ENCODE data around the gene YIF1B.

Gene YIF1B

DNA sequence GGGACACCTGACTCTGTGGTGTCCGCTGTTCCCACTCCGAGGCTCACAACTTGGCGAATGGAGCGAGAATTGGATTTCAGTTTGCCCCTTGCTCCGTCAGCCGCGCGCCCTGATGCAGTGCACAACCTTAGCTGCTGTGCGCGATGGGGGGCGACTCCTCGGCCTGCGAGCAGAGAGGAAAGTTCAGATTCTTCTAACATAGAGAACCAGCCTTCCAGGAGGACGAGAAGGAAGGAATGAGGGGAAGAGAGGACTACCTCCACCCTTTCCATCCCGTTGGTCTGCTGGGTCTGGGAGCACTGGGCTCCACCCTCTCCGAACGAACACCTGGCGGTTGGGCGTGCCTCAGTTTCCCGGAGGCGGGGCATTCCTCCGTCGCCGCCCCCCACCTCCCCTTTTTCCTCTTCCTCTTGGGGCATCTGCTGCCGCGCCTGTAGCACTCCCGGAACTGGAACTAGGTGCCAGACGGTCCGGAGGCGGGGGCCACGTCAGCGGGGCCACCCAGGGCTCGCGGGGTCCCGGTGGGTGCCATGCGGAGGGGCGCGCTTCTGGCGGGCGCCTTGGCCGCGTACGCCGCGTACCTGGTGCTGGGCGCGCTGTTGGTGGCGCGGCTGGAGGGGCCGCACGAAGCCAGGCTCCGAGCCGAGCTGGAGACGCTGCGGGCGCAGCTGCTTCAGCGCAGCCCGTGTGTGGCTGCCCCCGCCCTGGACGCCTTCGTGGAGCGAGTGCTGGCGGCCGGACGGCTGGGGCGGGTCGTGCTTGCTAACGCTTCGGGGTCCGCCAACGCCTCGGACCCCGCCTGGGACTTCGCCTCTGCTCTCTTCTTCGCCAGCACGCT is 3.9 kb upstream of the YIF1B start, which contains the start of gene KCNK6:
TSS of gene KCNK6 (plus strand) at position 425 of the 838 bp plus-strand sequence. CDS start at position 531, 106 bp downstream.
- Histone ChIP-seq H3K4me1 (ENCODE audit: control insufficient read depth in 5 of 5, insufficient read depth in 5 of 5, low read length in 5 of 5) (peaks cover 2 to 63% (median 56%) of the 10 kb centered on the region in 5 donors), H3K9ac (ENCODE audit: low read length in 5 of 5) (peak within 1 kb of the TSS; percentile 1 to 72 (median 25)), H3K27me3 (ENCODE audit: control insufficient read depth in 5 of 5, insufficient read depth in 4 of 5, low read length in 5 of 5) (peaks cover 0 to 4% (median 0%) of the 10 kb centered on the region in 5 donors), H3K27ac (ENCODE audit: low read depth, low read length) (no peak within 1 kb of the TSS), H3K9me3 (ENCODE audit: control insufficient read depth in 5 of 5, low read length in 5 of 5) (no peaks in the 10 kb centered on the region), H3K4me3 (ENCODE audit: low read depth in 1 of 5, low read length in 5 of 5) (peak within 1 kb of the TSS; percentile 57 to 79 (median 71)), H3K36me3 (ENCODE audit: control insufficient read depth in 5 of 5, insufficient read depth in 5 of 5, low read length in 5 of 5) (peaks cover 0 to 3% (median 0%) of the 10 kb centered on the region in 5 donors)

DNA sequence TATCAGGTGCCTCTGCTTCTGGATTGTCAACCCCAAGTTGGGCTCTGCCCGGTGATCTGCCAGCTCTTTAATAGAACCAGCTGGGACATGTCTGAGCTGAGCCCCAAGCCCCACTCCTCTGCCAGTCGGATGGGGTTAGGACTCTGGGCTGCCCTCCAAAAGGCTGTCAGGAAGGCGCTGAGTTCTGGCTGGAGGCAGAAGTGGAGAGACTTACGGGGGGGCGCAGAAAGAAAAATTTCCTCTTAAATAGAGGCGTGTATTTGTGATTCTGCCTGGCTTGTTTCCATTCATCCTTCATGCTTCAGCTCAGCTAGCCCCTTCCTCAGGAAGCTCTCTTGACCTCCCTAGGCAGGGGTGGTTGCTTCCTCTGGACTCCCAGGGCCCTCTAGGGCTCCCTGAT is 2.9 kb upstream of the YIF1B start:
- no peak overlapping the region for H3K27ac ChIP-seq (ENCODE audit: low read depth, low read length)
- H3K36me3 ChIP-seq (ENCODE audit: control insufficient read depth in 5 of 5, insufficient read depth in 5 of 5, low read length in 5 of 5): no peaks in the 10 kb centered on the region
- peaks cover 2 to 66% (median 59%) of the 10 kb centered on the region in 5 donors for H3K4me1 ChIP-seq (ENCODE audit: control insufficient read depth in 5 of 5, insufficient read depth in 5 of 5, low read length in 5 of 5)
- no peak overlapping the region for H3K4me3 ChIP-seq (ENCODE audit: low read depth in 1 of 5, low read length in 5 of 5)
- peaks cover 0 to 4% (median 0%) of the 10 kb centered on the region in 5 donors for H3K27me3 ChIP-seq (ENCODE audit: control insufficient read depth in 5 of 5, insufficient read depth in 4 of 5, low read length in 5 of 5)
- no peaks in the 10 kb centered on the region for H3K9me3 ChIP-seq (ENCODE audit: control insufficient read depth in 5 of 5, low read length in 5 of 5)
- H3K9ac ChIP-seq (ENCODE audit: low read length in 5 of 5): no peak overlapping the region

DNA sequence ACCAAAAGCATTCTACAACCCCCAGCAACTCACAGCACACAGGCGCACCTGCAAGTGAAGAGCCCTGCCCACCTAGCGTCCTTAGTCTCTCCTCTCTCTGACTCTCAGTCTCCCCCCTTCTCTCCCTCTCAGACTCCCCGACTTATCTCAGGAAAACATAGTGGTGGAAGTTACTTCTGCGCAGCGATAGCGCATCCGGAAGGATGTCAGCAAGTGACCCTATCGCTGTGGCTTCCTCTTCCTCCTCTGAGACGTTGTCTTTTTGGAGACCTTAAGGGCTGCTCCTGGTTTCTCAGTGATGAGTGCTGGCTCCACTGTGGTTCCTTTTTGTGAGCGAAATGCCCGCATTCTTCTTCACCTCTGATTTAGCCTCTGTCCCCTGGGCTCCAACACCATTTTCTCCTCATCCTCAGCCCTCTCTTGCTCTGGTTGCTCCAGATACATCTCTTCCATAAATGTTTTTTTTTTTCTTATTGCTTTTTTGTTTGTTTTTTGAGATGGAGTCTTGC is 1.4 kb upstream of the YIF1B start:
- H3K4me3 ChIP-seq (ENCODE audit: low read depth in 1 of 5, low read length in 5 of 5): peak overlapping the region in 3 of 5 donors; percentile 26 to 65 (median 52)
- no peaks in the 10 kb centered on the region for H3K9me3 ChIP-seq (ENCODE audit: control insufficient read depth in 5 of 5, low read length in 5 of 5)
- no peaks in the 10 kb centered on the region for H3K36me3 ChIP-seq (ENCODE audit: control insufficient read depth in 5 of 5, insufficient read depth in 5 of 5, low read length in 5 of 5)
- H3K27ac ChIP-seq (ENCODE audit: low read depth, low read length): no peak overlapping the region
- H3K4me1 ChIP-seq (ENCODE audit: control insufficient read depth in 5 of 5, insufficient read depth in 5 of 5, low read length in 5 of 5): peaks cover 2 to 65% (median 56%) of the 10 kb centered on the region in 5 donors
- no peak overlapping the region for H3K9ac ChIP-seq (ENCODE audit: low read length in 5 of 5)
- H3K27me3 ChIP-seq (ENCODE audit: control insufficient read depth in 5 of 5, insufficient read depth in 4 of 5, low read length in 5 of 5): peaks cover 0 to 4% (median 0%) of the 10 kb centered on the region in 5 donors

DNA sequence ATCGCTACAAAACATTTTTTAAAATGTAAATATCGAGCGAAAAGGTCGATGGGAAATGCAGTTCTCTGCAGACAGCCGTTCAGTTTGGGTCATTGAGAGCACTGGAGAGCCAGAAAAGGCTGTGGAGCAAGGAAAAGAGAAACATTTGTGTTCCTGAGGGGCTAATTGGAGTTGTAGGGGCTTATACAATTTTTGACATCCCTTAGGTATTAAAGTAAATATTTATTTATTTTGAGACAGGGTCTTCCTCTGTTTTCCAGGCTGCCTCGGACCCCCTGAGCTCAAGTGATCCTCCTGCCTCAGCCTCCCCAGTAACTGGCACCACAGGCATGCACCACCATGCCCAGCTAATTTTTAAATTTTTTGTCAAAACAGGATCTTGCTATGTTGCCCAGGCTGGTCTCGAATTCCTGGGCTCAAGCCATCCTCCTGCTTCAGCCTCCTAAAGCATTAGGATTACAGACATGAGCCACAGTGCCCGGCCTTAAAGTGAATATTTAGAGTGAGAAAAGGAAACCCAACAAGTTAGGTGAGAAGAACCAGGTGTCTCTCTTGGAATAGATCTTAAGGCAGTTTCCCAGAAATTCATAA is 825 bp upstream of the YIF1B start:
- Histone ChIP-seq H3K36me3 (ENCODE audit: control insufficient read depth in 5 of 5, insufficient read depth in 5 of 5, low read length in 5 of 5) (no peaks in the 10 kb centered on the region), H3K9ac (ENCODE audit: low read length in 5 of 5) (peak overlapping the region in 4 of 5 donors; percentile 51 to 70 (median 60)), H3K4me1 (ENCODE audit: control insufficient read depth in 5 of 5, insufficient read depth in 5 of 5, low read length in 5 of 5) (peaks cover 2 to 62% (median 52%) of the 10 kb centered on the region in 5 donors), H3K9me3 (ENCODE audit: control insufficient read depth in 5 of 5, low read length in 5 of 5) (no peaks in the 10 kb centered on the region), H3K4me3 (ENCODE audit: low read depth in 1 of 5, low read length in 5 of 5) (peak overlapping the region in 4 of 5 donors; percentile 52 to 65 (median 60)), H3K27me3 (ENCODE audit: control insufficient read depth in 5 of 5, insufficient read depth in 4 of 5, low read length in 5 of 5) (peaks cover 0 to 4% (median 0%) of the 10 kb centered on the region in 5 donors), H3K27ac (ENCODE audit: low read depth, low read length) (peak overlapping the region; percentile 60)

DNA sequence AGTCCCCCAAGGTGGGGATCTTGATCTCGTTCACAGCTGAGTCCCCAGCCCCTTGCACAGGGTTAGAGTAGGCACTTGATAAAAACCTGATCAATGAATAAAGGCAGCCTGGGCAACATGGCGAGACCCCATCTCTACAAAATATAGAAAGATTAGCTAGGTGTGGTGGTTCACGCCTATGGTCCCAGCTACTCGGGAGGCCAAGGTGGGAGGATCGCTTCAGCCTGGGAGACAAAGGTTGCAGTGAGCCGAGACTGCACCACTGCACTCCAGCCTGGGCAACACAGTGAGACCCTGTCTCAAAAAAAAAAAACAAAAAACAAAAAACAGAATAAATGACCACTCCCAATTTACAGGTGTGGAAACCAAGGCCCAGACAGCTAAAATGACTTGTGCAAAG is 4.8 kb downstream of the YIF1B start:
- peaks cover 0 to 33% (median 27%) of the 10 kb centered on the region in 5 donors for H3K36me3 ChIP-seq (ENCODE audit: control insufficient read depth in 5 of 5, insufficient read depth in 5 of 5, low read length in 5 of 5)
- no peak overlapping the region for H3K27ac ChIP-seq (ENCODE audit: low read depth, low read length)
- peaks cover 0 to 15% (median 11%) of the 10 kb centered on the region in 5 donors for H3K4me1 ChIP-seq (ENCODE audit: control insufficient read depth in 5 of 5, insufficient read depth in 5 of 5, low read length in 5 of 5)
- no peak overlapping the region for H3K9ac ChIP-seq (ENCODE audit: low read length in 5 of 5)
- H3K9me3 ChIP-seq (ENCODE audit: control insufficient read depth in 5 of 5, low read length in 5 of 5): no peaks in the 10 kb centered on the region
- H3K4me3 ChIP-seq (ENCODE audit: low read depth in 1 of 5, low read length in 5 of 5): no peak overlapping the region
- no peaks in the 10 kb centered on the region for H3K27me3 ChIP-seq (ENCODE audit: control insufficient read depth in 5 of 5, insufficient read depth in 4 of 5, low read length in 5 of 5)

DNA sequence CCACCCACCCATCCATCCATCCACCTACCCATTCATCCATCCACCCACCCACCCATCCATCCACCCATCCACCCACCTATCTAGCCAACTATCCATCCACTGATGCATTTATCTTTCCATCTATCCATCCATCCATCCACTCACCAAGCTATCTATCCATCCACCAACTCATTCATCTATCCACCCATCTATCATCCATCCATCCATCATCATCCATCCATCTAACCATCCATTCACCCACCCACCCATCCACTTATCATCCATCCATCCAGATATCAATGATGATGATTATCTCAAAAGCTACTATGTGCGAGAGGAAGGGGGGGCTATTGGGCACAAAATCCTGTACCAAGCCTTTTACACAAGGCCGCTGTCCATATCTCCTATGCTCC is 5.5 kb downstream of the YIF1B start:
- H3K4me1 ChIP-seq (ENCODE audit: control insufficient read depth in 5 of 5, insufficient read depth in 5 of 5, low read length in 5 of 5): peaks cover 0 to 12% (median 8%) of the 10 kb centered on the region in 5 donors
- peaks cover 0 to 35% (median 28%) of the 10 kb centered on the region in 5 donors for H3K36me3 ChIP-seq (ENCODE audit: control insufficient read depth in 5 of 5, insufficient read depth in 5 of 5, low read length in 5 of 5)
- no peak overlapping the region for H3K4me3 ChIP-seq (ENCODE audit: low read depth in 1 of 5, low read length in 5 of 5)
- H3K9me3 ChIP-seq (ENCODE audit: control insufficient read depth in 5 of 5, low read length in 5 of 5): no peaks in the 10 kb centered on the region
- H3K27me3 ChIP-seq (ENCODE audit: control insufficient read depth in 5 of 5, insufficient read depth in 4 of 5, low read length in 5 of 5): no peaks in the 10 kb centered on the region
- no peak overlapping the region for H3K9ac ChIP-seq (ENCODE audit: low read length in 5 of 5)
- no peak overlapping the region for H3K27ac ChIP-seq (ENCODE audit: low read depth, low read length)

DNA sequence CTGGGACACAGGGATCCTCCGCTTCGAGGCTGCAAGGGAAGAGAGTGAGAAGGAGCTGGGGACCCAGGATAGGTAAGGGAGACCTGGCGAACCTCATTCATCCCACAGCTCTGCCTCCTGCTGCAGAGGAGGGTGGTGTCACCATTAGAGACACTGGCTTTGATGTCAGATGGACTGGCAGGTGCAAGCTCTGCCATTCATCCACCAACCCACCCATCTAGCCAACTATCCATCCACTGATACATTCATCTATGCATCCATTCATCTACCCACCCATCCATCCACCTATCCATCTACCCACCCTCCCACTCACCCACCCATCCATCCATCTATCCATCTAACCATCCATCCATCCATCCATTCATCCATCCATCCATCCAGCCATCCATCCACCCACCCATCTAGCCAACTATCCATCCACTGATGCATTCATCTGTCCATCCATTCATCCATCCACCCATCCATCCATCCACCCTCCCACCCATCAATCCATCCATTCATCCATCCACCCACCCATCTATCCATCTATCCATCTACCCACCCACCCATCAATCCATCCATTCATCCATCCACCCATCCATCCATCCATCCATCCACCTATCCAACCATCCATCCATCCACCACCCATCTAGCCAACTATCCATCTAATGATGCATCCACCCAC is 6.0 kb downstream of the YIF1B start:
- H3K4me3 ChIP-seq (ENCODE audit: low read depth in 1 of 5, low read length in 5 of 5): no peak overlapping the region
- H3K9me3 ChIP-seq (ENCODE audit: control insufficient read depth in 5 of 5, low read length in 5 of 5): no peaks in the 10 kb centered on the region
- H3K9ac ChIP-seq (ENCODE audit: low read length in 5 of 5): no peak overlapping the region
- peaks cover 0 to 39% (median 29%) of the 10 kb centered on the region in 5 donors for H3K36me3 ChIP-seq (ENCODE audit: control insufficient read depth in 5 of 5, insufficient read depth in 5 of 5, low read length in 5 of 5)
- H3K27me3 ChIP-seq (ENCODE audit: control insufficient read depth in 5 of 5, insufficient read depth in 4 of 5, low read length in 5 of 5): no peaks in the 10 kb centered on the region
- H3K27ac ChIP-seq (ENCODE audit: low read depth, low read length): no peak overlapping the region
- peaks cover 0 to 7% (median 6%) of the 10 kb centered on the region in 5 donors for H3K4me1 ChIP-seq (ENCODE audit: control insufficient read depth in 5 of 5, insufficient read depth in 5 of 5, low read length in 5 of 5)

DNA sequence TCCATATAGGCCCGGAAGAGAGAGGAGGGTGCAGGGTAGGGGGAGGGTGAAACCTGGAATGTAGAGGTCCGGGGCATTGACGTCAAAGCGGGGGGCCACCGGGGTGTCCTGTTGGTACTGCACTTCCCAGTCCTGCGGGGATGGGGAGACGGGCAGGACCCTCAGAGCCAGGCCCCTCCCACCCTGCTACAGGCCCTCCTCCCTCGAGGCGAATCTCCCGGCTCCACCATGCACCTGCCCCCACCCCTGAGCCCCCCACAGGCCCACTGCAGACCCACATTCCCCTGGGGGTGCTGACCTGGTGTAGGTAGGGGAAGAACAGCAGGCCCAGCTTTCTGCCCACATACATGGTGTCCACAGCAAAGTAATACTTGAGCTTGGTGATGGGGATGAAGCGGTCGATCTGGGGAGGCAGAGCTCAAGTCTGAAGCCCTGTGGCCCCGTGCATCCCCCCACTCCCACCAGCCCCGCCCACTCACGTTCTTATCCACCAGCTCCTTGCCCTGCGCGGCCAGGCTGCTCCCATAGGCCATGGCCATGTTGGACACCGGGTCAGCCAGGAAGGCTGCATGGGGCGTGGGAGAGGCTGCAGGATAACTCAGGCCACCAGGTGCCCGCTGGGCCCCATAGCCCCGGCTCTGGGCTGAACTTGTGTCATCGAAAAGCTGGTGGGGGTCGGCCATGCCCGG is 6.7 kb downstream of the YIF1B start:
- H3K36me3 ChIP-seq (ENCODE audit: control insufficient read depth in 5 of 5, insufficient read depth in 5 of 5, low read length in 5 of 5): peaks cover 0 to 41% (median 31%) of the 10 kb centered on the region in 5 donors
- no peak overlapping the region for H3K27ac ChIP-seq (ENCODE audit: low read depth, low read length)
- no peaks in the 10 kb centered on the region for H3K9me3 ChIP-seq (ENCODE audit: control insufficient read depth in 5 of 5, low read length in 5 of 5)
- no peak overlapping the region for H3K4me3 ChIP-seq (ENCODE audit: low read depth in 1 of 5, low read length in 5 of 5)
- peaks cover 0 to 11% (median 5%) of the 10 kb centered on the region in 5 donors for H3K4me1 ChIP-seq (ENCODE audit: control insufficient read depth in 5 of 5, insufficient read depth in 5 of 5, low read length in 5 of 5)
- no peak overlapping the region for H3K9ac ChIP-seq (ENCODE audit: low read length in 5 of 5)
- no peaks in the 10 kb centered on the region for H3K27me3 ChIP-seq (ENCODE audit: control insufficient read depth in 5 of 5, insufficient read depth in 4 of 5, low read length in 5 of 5)

DNA sequence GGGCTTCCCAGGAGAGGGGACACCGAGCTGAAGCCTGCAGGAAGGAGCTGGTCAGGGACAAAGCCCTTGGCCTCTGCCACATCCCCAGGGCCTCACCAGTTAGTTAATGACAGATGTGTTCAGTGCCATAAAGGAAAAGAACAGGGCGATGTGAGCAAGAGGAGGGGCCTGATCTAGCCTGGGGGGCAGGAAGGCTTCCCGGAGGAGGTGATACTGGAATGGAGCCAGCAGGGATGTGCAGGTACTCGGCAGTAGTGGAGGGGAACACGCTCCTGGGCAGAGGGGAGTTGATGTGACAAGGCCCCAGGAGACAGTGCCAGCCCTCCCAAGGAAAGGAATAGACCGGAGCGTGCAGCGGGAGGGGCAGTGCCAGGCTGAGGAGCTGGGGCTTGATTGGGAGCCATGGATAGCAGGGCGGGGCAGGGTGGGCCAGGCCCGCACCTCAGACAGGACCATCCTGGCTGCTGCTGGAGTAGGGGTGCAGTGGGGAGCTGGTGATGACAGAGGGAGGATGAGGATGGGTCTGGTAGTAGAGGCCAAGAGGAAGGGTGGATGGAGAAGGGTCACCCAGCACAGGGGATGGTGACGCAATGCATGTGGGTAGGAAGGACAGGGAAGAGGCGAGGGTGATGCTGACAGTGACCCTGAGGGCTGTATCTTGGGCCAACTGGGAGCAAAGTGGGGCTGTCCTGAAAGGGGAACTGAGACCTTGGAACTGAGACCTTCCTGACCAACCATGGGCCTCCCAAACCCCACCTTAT is 7.6 kb downstream of the YIF1B start:
- Histone ChIP-seq H3K36me3 (ENCODE audit: control insufficient read depth in 5 of 5, insufficient read depth in 5 of 5, low read length in 5 of 5) (peaks cover 0 to 41% (median 31%) of the 10 kb centered on the region in 5 donors), H3K27ac (ENCODE audit: low read depth, low read length) (no peak overlapping the region), H3K9ac (ENCODE audit: low read length in 5 of 5) (no peak overlapping the region)

More for the DNA sequence above, 7.6 kb downstream of the YIF1B start:
- no peaks in the 10 kb centered on the region for H3K9me3 ChIP-seq (ENCODE audit: control insufficient read depth in 5 of 5, low read length in 5 of 5)
- H3K4me1 ChIP-seq (ENCODE audit: control insufficient read depth in 5 of 5, insufficient read depth in 5 of 5, low read length in 5 of 5): peaks cover 0 to 13% (median 0%) of the 10 kb centered on the region in 5 donors
- no peak overlapping the region for H3K4me3 ChIP-seq (ENCODE audit: low read depth in 1 of 5, low read length in 5 of 5)
- H3K27me3 ChIP-seq (ENCODE audit: control insufficient read depth in 5 of 5, insufficient read depth in 4 of 5, low read length in 5 of 5): no peaks in the 10 kb centered on the region

All from subcutaneous abdominal adipose tissue (tissue), 5 donors.